Measurements from ENCODE around the gene TLN1. TPM values are rescaled to one million over a fixed set of nuclear protein-coding genes. Genes with fewer than 3 reads are reported as not detected.

TLN1 gene
- total and polyA plus RNA-seq, 2 of the 4 experiments (the other 2 are of a cell fraction), result 228 to 346 TPM

GRCh38 chr9:35687972-35688557 lies 43.9 kb downstream of the TLN1 start:
- dilution Hi-C loops (cut with HindIII; ENCODE audit: low sequenced_read_pairs, unreplicated experiment), result no loop called here
- Histone ChIP-seq H3K4ac (ENCODE audit: low read depth, low read length) (peak overlapping the region; percentile 96), H2AK5ac (ENCODE audit: low read depth, low read length) (peak overlapping the region; percentile 5), H4K91ac (ENCODE audit: insufficient read depth, low read depth, low read length) (peak overlapping the region; percentile 3; the same call in 1 of the 2 replicates), H3K27me3 (ENCODE audit: control insufficient read depth, insufficient read depth, low read length) (no peaks in the 10 kb centered on the region), H3K56ac (ENCODE audit: extremely low read depth, insufficient read depth, low read length) (peak overlapping the region; percentile 91), H3K9me3 (ENCODE audit: control insufficient read depth, insufficient read depth, low read length) (no peaks in the 10 kb centered on the region), H3K36me3 (ENCODE audit: control insufficient read depth, insufficient read depth, low read length) (peaks cover 50% of the 10 kb centered on the region), H3K18ac (ENCODE audit: low read depth, low read length) (peak overlapping the region; percentile 65), H3K14ac (replicated peaks; ENCODE audit: low read depth, low read length) (peak overlapping the region; percentile 100), H2BK15ac (ENCODE audit: low read depth, low read length) (no peak overlapping the region; the same call in 2 of the 3 replicates), H3K79me1 (ENCODE audit: low read depth in 1 of 2, low read length in 2 of 2) (peaks cover 13 to 77% of the 10 kb centered on the region in 2 experiments), H3K9me1 (ENCODE audit: insufficient read depth, low read length) (peaks cover 26% of the 10 kb centered on the region), H3K27ac (ENCODE audit: insufficient read depth, low read length) (peak overlapping the region; percentile 90), H3K9ac (ENCODE audit: low read depth, low read length) (peak overlapping the region; percentile 98), H3K4me1 (ENCODE audit: control insufficient read depth, insufficient read depth, low read length) (peaks cover 37% of the 10 kb centered on the region), H2AFZ (replicated peaks; ENCODE audit: low read length, poor library complexity) (peak overlapping the region; percentile 24), H2AK9ac (replicated peaks; ENCODE audit: low read depth, low read length, poor library complexity) (peak overlapping the region; percentile 85), H2BK5ac (ENCODE audit: low read depth, low read length, poor library complexity, severe bottlenecking) (peak overlapping the region; percentile 98), H2BK20ac (ENCODE audit: low read depth, low read length) (peak overlapping the region; percentile 20; the same call in 1 of the 2 replicates), H2BK120ac (ENCODE audit: low read depth, low read length) (peak overlapping the region; percentile 21; the same call in 1 of the 2 replicates), H4K8ac (ENCODE audit: low read depth in 2 of 2, low read length in 2 of 2) (peak overlapping the region in 1 of 2 experiments; percentile 69; a peak in 2 of 4 replicates), H4K20me1 (ENCODE audit: insufficient read depth, low read length) (peaks cover 67% of the 10 kb centered on the region), H3K4me2 (ENCODE audit: low read depth, low read length) (peak overlapping the region; percentile 97), H3K4me3 (ENCODE audit: insufficient read depth, low read depth, low read length) (peak overlapping the region; percentile 83), H4K5ac (ENCODE audit: low read depth, low read length) (peak overlapping the region; percentile 18; the same call in 1 of the 2 replicates), H3K23ac (ENCODE audit: low read depth, low read length) (peak overlapping the region; percentile 92)
- in situ Hi-C loops (cut with MboI; ENCODE audit: low sequenced_read_pairs), result no loop called here
- CTCF ChIA-PET, result interaction anchor here (0.6 to 1.2 kb wide), 2 partner anchors 8 to 76 kb away, joined by 3 to 7 read pairs; no protein-coding TSS in a partner anchor
- TF ChIP-seq MAZ (IDR thresholded peaks at IDR 0.05; ENCODE audit: borderline replicate concordance, low read depth, low read length) (no peak), FOS (IDR thresholded peaks at IDR 0.05; ENCODE audit: low read depth, low read length) (no peak), MXI1 (IDR thresholded peaks at IDR 0.05; ENCODE audit: borderline replicate concordance, low read depth, low read length) (no peak), SMC3 (IDR thresholded peaks at IDR 0.05; ENCODE audit: low read depth, low read length) (no peak), MAFK (IDR thresholded peaks at IDR 0.05; ENCODE audit: low read depth, low read length) (no peak), USF2 (IDR thresholded peaks at IDR 0.05; ENCODE audit: low read depth, low read length) (no peak), CEBPB (IDR thresholded peaks at IDR 0.05; ENCODE audit: low read depth, low read length) (no peak), NFE2L2 (IDR thresholded peaks at IDR 0.05; ENCODE audit: low read depth, low read length) (no peak), RCOR1 (IDR thresholded peaks at IDR 0.05; ENCODE audit: insufficient replicate concordance, low read length) (no peak), BHLHE40 (IDR thresholded peaks at IDR 0.05; ENCODE audit: low read depth, low read length) (no peak), POLR2A (IDR thresholded peaks at IDR 0.05; ENCODE audit: low read depth, low read length) (no peak), RAD21 (IDR thresholded peaks at IDR 0.05; ENCODE audit: low read length) (no peak), CHD1 (IDR thresholded peaks at IDR 0.05; ENCODE audit: low read depth, low read length) (no peak)
- TF ChIP-seq, protein P1, sequence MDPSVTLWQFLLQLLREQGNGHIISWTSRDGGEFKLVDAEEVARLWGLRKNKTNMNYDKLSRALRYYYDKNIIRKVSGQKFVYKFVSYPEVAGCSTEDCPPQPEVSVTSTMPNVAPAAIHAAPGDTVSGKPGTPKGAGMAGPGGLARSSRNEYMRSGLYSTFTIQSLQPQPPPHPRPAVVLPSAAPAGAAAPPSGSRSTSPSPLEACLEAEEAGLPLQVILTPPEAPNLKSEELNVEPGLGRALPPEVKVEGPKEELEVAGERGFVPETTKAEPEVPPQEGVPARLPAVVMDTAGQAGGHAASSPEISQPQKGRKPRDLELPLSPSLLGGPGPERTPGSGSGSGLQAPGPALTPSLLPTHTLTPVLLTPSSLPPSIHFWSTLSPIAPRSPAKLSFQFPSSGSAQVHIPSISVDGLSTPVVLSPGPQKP (IDR thresholded peaks at IDR 0.05; ENCODE audit: borderline replicate concordance, low read depth, low read length), result no peak
- TF ChIP-seq, protein P2, sequence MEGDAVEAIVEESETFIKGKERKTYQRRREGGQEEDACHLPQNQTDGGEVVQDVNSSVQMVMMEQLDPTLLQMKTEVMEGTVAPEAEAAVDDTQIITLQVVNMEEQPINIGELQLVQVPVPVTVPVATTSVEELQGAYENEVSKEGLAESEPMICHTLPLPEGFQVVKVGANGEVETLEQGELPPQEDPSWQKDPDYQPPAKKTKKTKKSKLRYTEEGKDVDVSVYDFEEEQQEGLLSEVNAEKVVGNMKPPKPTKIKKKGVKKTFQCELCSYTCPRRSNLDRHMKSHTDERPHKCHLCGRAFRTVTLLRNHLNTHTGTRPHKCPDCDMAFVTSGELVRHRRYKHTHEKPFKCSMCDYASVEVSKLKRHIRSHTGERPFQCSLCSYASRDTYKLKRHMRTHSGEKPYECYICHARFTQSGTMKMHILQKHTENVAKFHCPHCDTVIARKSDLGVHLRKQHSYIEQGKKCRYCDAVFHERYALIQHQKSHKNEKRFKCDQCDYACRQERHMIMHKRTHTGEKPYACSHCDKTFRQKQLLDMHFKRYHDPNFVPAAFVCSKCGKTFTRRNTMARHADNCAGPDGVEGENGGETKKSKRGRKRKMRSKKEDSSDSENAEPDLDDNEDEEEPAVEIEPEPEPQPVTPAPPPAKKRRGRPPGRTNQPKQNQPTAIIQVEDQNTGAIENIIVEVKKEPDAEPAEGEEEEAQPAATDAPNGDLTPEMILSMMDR (conservative IDR thresholded peaks at IDR 0.05; ENCODE audit: low read depth, low read length), result no peak
- DNase-seq (no peak), ATAC-seq (ENCODE audit: low read depth) (no peak)
- no TSS peak for BruUV-seq (replicated peaks)
- POLR2A ChIA-PET (ENCODE audit: unreplicated experiment), result interaction anchor here (0.5 to 3.8 kb wide), 8 partner anchors 9 to 323 kb away, joined by 4 to 14 read pairs (median 6); partner anchors contain the start of genes CCDC107, RMRP and RUSC2
- intact Hi-C loops (cut with micrococcal nuclease), result loop anchor here (10.0 kb wide), 1 partner anchor 83 kb away; the partner anchor contains the start of gene TESK1
- WGBS, 2 experiments (ENCODE audit: extremely low coverage in 2 of 2, insufficient read length in 1 of 2), result no CpG with 5 or more reads among the region's 2 CpGs
